GM19240 (cell line): ENCODE results near the gene MACF1.
"Not testable (repeated sequence)": the region's sequence is repeated elsewhere in the genome, so short reads cannot be mapped to it uniquely, and the experiment has no call there.

ENCODE experiments used
- DNase-seq: peaks from one replicate; pipeline ENCODE4 v3.0.0; 2011; ENCODE audit warnings: low spot score; ENCODE audit not compliant: insufficient read length

The MACF1 gene

GRCh38 chr1:39204441-39205081 is at the start of gene MACF1:
TSS of gene MACF1 (plus strand) at chr1:39204695. CDS start at chr1:39205023, 328 bp downstream.
- DNase-seq: no peak

GRCh38 chr1:39157304-39157703 is 47.2 kb upstream of the MACF1 start:
- DNase-seq: no peak

GRCh38 chr1:39158327-39159086 is 46.0 kb upstream of the MACF1 start:
- DNase-seq: no peak

- DNase-seq: no peak
Measured at GRCh38 chr1:39159224-39160036, 45.1 kb upstream of the MACF1 start.

GRCh38 chr1:39160703-39161102 is 43.8 kb upstream of the MACF1 start:
- no peak for DNase-seq

- DNase-seq: not testable (repeated sequence)
Measured at GRCh38 chr1:39161811-39162210, 42.7 kb upstream of the MACF1 start.

GRCh38 chr1:39163469-39163868 is 41.0 kb upstream of the MACF1 start:
- DNase-seq: no peak

GRCh38 chr1:39164256-39164655 is 40.2 kb upstream of the MACF1 start:
- DNase-seq: no peak

- no peak for DNase-seq
Measured at GRCh38 chr1:39165049-39165448, 39.4 kb upstream of the MACF1 start.

GRCh38 chr1:39165488-39165887 is 39.0 kb upstream of the MACF1 start:
- no peak for DNase-seq

GRCh38 chr1:39167632-39168209 is 36.8 kb upstream of the MACF1 start:
- no peak for DNase-seq

GRCh38 chr1:39168301-39169080 is 36.0 kb upstream of the MACF1 start:
- DNase-seq: no peak

- no peak for DNase-seq
Measured at GRCh38 chr1:39170731-39171667, 33.5 kb upstream of the MACF1 start.

GRCh38 chr1:39173119-39173994 is 31.1 kb upstream of the MACF1 start:
- DNase-seq: no peak

GRCh38 chr1:39173995-39174380 is 30.5 kb upstream of the MACF1 start:
- DNase-seq: no peak

- DNase-seq: no peak
Measured at GRCh38 chr1:39174390-39175081, 30.0 kb upstream of the MACF1 start.

- no peak for DNase-seq
Measured at GRCh38 chr1:39177706-39178105, 26.8 kb upstream of the MACF1 start.
